HEK293 (cell line): ENCODE data around the gene LRP1.
A peak's percentile ranks its signal among the peaks of the same experiment; 100 is the strongest.

Experiments
- CTCF ChIA-PET: fragments of 350-600 bp; formaldehyde crosslinking; extraction: SDS; loops from one replicate; lab custom pipeline; 2021; ENCODE audit warnings: antibody characterized with exemption; lab: Yijun Ruan, JAX
- POLR2A ChIA-PET: fragments of 300-600 bp; formaldehyde crosslinking; extraction: SDS; loops from one replicate; lab custom pipeline; 2020; ENCODE audit warnings: antibody characterized with exemption, inconsistent platforms; lab: Yijun Ruan, JAX
- H3K27ac ChIP-seq: fragments of 200-500 bp; sonication (Bioruptor generic); 2 replicates; pipeline ENCODE4 v1.5.1; 2014; ENCODE audit warnings: low read depth, low read length, control low read depth, inconsistent platforms; ENCODE audit errors: extremely low read depth
- H3K36me3 ChIP-seq, 2 experiments: fragments of 200-500 bp in 1 of 2; sonication (Bioruptor generic) in 1 of 2; 1 replicate in 1 of 2; 2 replicates in 1 of 2; pipeline ENCODE4 v1.5.1; 2014 to 2017; ENCODE audit warnings: inconsistent platforms in 2 of 2, low read length in 2 of 2; ENCODE audit not compliant: control insufficient read depth in 2 of 2, insufficient read depth in 1 of 2
- H3K4me1 ChIP-seq: fragments of 200-500 bp; sonication (Bioruptor generic); 2 replicates; pipeline ENCODE4 v1.5.1; 2014; ENCODE audit warnings: mild to moderate bottlenecking, low read length, inconsistent platforms; ENCODE audit not compliant: control insufficient read depth, insufficient read depth
- H3K4me3 ChIP-seq: 2 replicates; pipeline ENCODE4 v1.5.1; 2011; ENCODE audit warnings: low read depth, mild to moderate bottlenecking, control low read depth, low read length, moderate library complexity
- H3K9me3 ChIP-seq: fragments of 200-500 bp; sonication (Bioruptor generic); 2 replicates; pipeline ENCODE4 v1.5.1; 2014; ENCODE audit warnings: low read depth, low read length, inconsistent platforms; ENCODE audit not compliant: control insufficient read depth, insufficient read depth
- EGR2 ChIP-seq: fragments of 450-650 bp; formaldehyde crosslinking; IDR thresholded peaks from 2 replicates; pipeline ENCODE4 v1.5.1; 2016; ENCODE audit warnings: low read depth, missing biosample characterization, missing genetic modification characterization
- GLI4 ChIP-seq: fragments of 450-650 bp; formaldehyde crosslinking; IDR thresholded peaks from 2 replicates; pipeline ENCODE4 v1.5.1; 2016; ENCODE audit warnings: missing biosample characterization, missing genetic modification characterization
- HOXC10 ChIP-seq: sonication (generic); formaldehyde crosslinking; IDR thresholded peaks from 2 replicates; pipeline ENCODE4 v1.8.1; 2023; ENCODE audit warnings: mild to moderate bottlenecking, missing genetic modification reagents
- KLF1 ChIP-seq: fragments of 450-650 bp; formaldehyde crosslinking; IDR thresholded peaks from 2 replicates; pipeline ENCODE4 v1.5.1; 2016; ENCODE audit warnings: missing biosample characterization, missing genetic modification characterization
- KLF10 ChIP-seq: fragments of 450-650 bp; IDR thresholded peaks from 2 replicates; pipeline ENCODE4 v1.5.1; 2018; ENCODE audit warnings: missing biosample characterization, mild to moderate bottlenecking, missing genetic modification characterization
- ZFHX2 ChIP-seq: fragments of 450-650 bp; formaldehyde crosslinking; conservative IDR thresholded peaks from 2 replicates; pipeline ENCODE4 v1.5.1; 2016; ENCODE audit warnings: missing biosample characterization, missing genetic modification characterization
- ZIC2 ChIP-seq: fragments of 450-650 bp; formaldehyde crosslinking; IDR thresholded peaks from 2 replicates; pipeline ENCODE4 v1.5.1; 2016; ENCODE audit warnings: missing biosample characterization, missing genetic modification characterization
- ZNF114 ChIP-seq: fragments of 450-650 bp; formaldehyde crosslinking; IDR thresholded peaks from 2 replicates; pipeline ENCODE4 v1.5.0; 2017; ENCODE audit warnings: missing biosample characterization, missing genetic modification characterization
- ZNF138 ChIP-seq: fragments of 450-650 bp; formaldehyde crosslinking; IDR thresholded peaks from 2 replicates; pipeline ENCODE4 v1.5.1; 2016; ENCODE audit warnings: missing biosample characterization, missing genetic modification characterization, borderline replicate concordance
- ZNF155 ChIP-seq: fragments of 450-650 bp; formaldehyde crosslinking; IDR thresholded peaks from 2 replicates; pipeline ENCODE4 v1.5.1; 2016; ENCODE audit warnings: missing biosample characterization, missing genetic modification characterization
- ZNF157 ChIP-seq: fragments of 450-650 bp; formaldehyde crosslinking; IDR thresholded peaks from 2 replicates; pipeline ENCODE4 v1.5.1; 2016; ENCODE audit warnings: missing biosample characterization, missing genetic modification characterization
- ZNF169 ChIP-seq: fragments of 450-650 bp; formaldehyde crosslinking; IDR thresholded peaks from 2 replicates; pipeline ENCODE4 v1.5.1; 2016; ENCODE audit warnings: missing biosample characterization, missing genetic modification characterization
- ZNF174 ChIP-seq: fragments of 450-650 bp; formaldehyde crosslinking; IDR thresholded peaks from 2 replicates; pipeline ENCODE4 v1.5.0; 2017; ENCODE audit warnings: missing biosample characterization, mild to moderate bottlenecking, missing genetic modification characterization
- ZNF175 ChIP-seq: fragments of 450-650 bp; formaldehyde crosslinking; IDR thresholded peaks from 2 replicates; pipeline ENCODE4 v1.5.1; 2016; ENCODE audit warnings: missing biosample characterization, missing genetic modification characterization
- ZNF394 ChIP-seq: fragments of 450-650 bp; formaldehyde crosslinking; IDR thresholded peaks from 2 replicates; pipeline ENCODE4 v1.5.1; 2016; ENCODE audit warnings: missing biosample characterization, missing genetic modification characterization, mild to moderate bottlenecking, moderate library complexity, borderline replicate concordance
- ZNF518A ChIP-seq: fragments of 450-650 bp; formaldehyde crosslinking; conservative IDR thresholded peaks from 2 replicates; pipeline ENCODE4 v1.5.1; 2016; ENCODE audit warnings: low read depth, missing biosample characterization, missing genetic modification characterization
- ZNF548 ChIP-seq: fragments of 450-650 bp; formaldehyde crosslinking; IDR thresholded peaks from 2 replicates; pipeline ENCODE4 v1.5.1; 2016; ENCODE audit warnings: missing biosample characterization, missing genetic modification characterization
- ZNF558 ChIP-seq: fragments of 450-650 bp; formaldehyde crosslinking; IDR thresholded peaks from 2 replicates; pipeline ENCODE4 v1.5.1; 2016; ENCODE audit warnings: missing biosample characterization, missing genetic modification characterization
- ZNF621 ChIP-seq: fragments of 450-650 bp; formaldehyde crosslinking; IDR thresholded peaks from 2 replicates; pipeline ENCODE4 v1.5.1; 2017; ENCODE audit warnings: missing biosample characterization, missing genetic modification characterization
- ZNF692 ChIP-seq: fragments of 450-650 bp; formaldehyde crosslinking; IDR thresholded peaks from 2 replicates; pipeline ENCODE4 v1.5.1; 2016; ENCODE audit warnings: missing biosample characterization, missing genetic modification characterization
- TF ChIP-seq, protein P1 (sequence below): fragments of 450-650 bp; formaldehyde crosslinking; IDR thresholded peaks from 2 replicates; pipeline ENCODE4 v1.5.1; 2017; ENCODE audit warnings: missing biosample characterization, missing genetic modification characterization
- TF ChIP-seq, protein P2 (sequence below): fragments of 450-650 bp; formaldehyde crosslinking; IDR thresholded peaks from 2 replicates; pipeline ENCODE4 v1.5.1; 2016; ENCODE audit warnings: missing biosample characterization, missing genetic modification characterization

Gene LRP1

DNA sequence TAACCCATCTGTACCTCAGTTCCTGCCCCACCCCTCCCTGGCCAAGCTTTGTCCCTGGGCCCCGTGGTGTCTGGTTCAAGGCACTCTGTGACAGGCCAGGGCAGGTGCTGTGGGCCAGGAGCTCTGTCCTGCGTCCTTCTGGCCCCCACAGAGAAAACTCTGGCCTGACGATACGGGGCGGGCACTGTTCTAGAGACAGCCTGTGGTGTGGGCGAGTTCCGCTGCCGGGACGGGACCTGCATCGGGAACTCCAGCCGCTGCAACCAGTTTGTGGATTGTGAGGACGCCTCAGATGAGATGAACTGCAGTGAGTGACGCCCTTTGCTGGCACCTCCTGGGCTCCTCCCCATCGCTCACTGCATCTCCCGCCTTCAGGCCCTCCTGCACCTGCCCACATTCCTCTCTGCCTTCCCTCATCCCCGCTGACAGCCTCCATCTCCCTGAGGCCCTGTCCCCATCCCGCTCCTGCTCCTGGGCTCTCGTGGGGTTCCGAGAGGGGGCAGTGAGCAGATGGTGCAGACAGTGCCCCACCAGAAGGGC, 65.5 kb downstream of the LRP1 start:
- H3K36me3 ChIP-seq, result peaks cover 9 to 100% of the 10 kb centered on the region in 2 experiments; a peak in 2 of 3 replicates
- TF ChIP-seq KLF10 (tag by site-specific recombination) (no peak), ZFHX2 (tag by site-specific recombination) (0 out of 2 replicates have a peak, but pooled peaks have one; percentile 37), ZNF138 (tag by site-specific recombination) (no peak), ZNF692 (no peak), ZNF558 (tag by site-specific recombination) (no peak)
- no peaks in the 10 kb centered on the region for H3K4me1 ChIP-seq
- H3K27ac ChIP-seq, result no peak overlapping the region
- H3K9me3 ChIP-seq, result no peaks in the 10 kb centered on the region
- ChIA-PET CTCF (interaction anchor here (0.6 to 1.5 kb wide), 6 partner anchors 20 to 500 kb away, joined by 3 to 6 read pairs (median 3); no protein-coding TSS in a partner anchor), POLR2A (interaction anchor here (1.2 kb wide), 1 partner anchor 47 kb away, joined by 3 read pairs; no protein-coding TSS in a partner anchor)
- no peak overlapping the region for H3K4me3 ChIP-seq

DNA sequence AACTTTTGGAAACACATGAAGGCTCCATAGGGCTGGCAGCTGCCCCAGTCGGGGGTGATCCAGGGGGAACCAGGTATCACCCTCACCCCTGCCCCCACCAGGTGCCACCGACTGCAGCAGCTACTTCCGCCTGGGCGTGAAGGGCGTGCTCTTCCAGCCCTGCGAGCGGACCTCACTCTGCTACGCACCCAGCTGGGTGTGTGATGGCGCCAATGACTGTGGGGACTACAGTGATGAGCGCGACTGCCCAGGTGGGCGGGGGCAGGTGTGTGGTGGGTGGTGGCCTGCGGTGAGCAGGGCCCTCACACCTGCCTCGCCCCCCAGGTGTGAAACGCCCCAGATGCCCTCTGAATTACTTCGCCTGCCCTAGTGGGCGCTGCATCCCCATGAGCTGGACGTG, 66.0 kb downstream of the LRP1 start:
- no peaks in the 10 kb centered on the region for H3K4me1 ChIP-seq
- ChIA-PET POLR2A (interaction anchor here (1.2 kb wide), 1 partner anchor 47 kb away, joined by 3 read pairs; no protein-coding TSS in a partner anchor), CTCF (interaction anchor here (0.7 to 1.5 kb wide), 4 partner anchors 20 to 70 kb away, joined by 3 to 6 read pairs (median 4); no protein-coding TSS in a partner anchor)
- H3K9me3 ChIP-seq, result no peaks in the 10 kb centered on the region
- no peak for TF ChIP-seq ZNF394
- TF ChIP-seq KLF1 (tag by site-specific recombination), result peak; percentile 21; the same call in 1 of the 2 replicates
- H3K4me3 ChIP-seq, result no peak overlapping the region
- no peak overlapping the region for H3K27ac ChIP-seq
- H3K36me3 ChIP-seq, result peaks cover 9 to 100% of the 10 kb centered on the region in 2 experiments; a peak in 2 of 3 replicates

DNA sequence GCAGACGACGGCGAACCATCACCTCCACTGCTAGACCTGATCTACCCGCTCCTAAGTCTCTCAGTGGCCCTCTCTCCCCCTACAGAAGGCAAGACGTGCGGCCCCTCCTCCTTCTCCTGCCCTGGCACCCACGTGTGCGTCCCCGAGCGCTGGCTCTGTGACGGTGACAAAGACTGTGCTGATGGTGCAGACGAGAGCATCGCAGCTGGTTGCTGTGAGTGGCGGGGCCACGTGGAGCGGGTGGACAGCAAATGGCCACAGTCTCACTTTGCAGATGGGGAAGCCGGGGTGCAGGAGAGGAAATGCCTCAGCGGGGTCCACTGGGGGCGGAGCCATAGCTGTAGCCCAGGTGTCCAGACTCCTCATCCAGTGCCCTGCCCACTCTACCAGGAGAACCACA, 66.9 kb downstream of the LRP1 start:
- peaks cover 9 to 100% of the 10 kb centered on the region in 2 experiments; a peak in 2 of 3 replicates for H3K36me3 ChIP-seq
- ChIA-PET POLR2A (no interaction called here), CTCF (interaction anchor here (0.7 kb wide), 2 partner anchors 19 kb away, joined by 3 to 4 read pairs; no protein-coding TSS in a partner anchor)
- no peak overlapping the region for H3K27ac ChIP-seq
- TF ChIP-seq, protein P1, sequence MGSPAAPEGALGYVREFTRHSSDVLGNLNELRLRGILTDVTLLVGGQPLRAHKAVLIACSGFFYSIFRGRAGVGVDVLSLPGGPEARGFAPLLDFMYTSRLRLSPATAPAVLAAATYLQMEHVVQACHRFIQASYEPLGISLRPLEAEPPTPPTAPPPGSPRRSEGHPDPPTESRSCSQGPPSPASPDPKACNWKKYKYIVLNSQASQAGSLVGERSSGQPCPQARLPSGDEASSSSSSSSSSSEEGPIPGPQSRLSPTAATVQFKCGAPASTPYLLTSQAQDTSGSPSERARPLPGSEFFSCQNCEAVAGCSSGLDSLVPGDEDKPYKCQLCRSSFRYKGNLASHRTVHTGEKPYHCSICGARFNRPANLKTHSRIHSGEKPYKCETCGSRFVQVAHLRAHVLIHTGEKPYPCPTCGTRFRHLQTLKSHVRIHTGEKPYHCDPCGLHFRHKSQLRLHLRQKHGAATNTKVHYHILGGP (tag by site-specific recombination), result no peak
- TF ChIP-seq ZNF621 (tag by site-specific recombination), result no peak
- TF ChIP-seq ZNF518A (tag by site-specific recombination), result no peak
- TF ChIP-seq, protein P2, sequence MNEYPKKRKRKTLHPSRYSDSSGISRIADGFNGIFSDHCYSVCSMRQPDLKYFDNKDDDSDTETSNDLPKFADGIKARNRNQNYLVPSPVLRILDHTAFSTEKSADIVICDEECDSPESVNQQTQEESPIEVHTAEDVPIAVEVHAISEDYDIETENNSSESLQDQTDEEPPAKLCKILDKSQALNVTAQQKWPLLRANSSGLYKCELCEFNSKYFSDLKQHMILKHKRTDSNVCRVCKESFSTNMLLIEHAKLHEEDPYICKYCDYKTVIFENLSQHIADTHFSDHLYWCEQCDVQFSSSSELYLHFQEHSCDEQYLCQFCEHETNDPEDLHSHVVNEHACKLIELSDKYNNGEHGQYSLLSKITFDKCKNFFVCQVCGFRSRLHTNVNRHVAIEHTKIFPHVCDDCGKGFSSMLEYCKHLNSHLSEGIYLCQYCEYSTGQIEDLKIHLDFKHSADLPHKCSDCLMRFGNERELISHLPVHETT (tag by site-specific recombination), result no peak
- no peak for TF ChIP-seq HOXC10 (CRISPR knock-in tag)
- no peak for TF ChIP-seq ZNF174 (tag by site-specific recombination)
- no peak for TF ChIP-seq ZNF114 (tag by site-specific recombination)
- TF ChIP-seq ZIC2 (tag by site-specific recombination), result no peak
- TF ChIP-seq GLI4, result no peak
- no peak for TF ChIP-seq ZNF169 (tag by site-specific recombination)
- no peak for TF ChIP-seq ZNF157 (tag by site-specific recombination)
- no peak for TF ChIP-seq EGR2 (tag by site-specific recombination)
- no peak for TF ChIP-seq ZNF155 (tag by site-specific recombination)
- no peak for TF ChIP-seq ZNF175 (tag by site-specific recombination)
- no peak for TF ChIP-seq ZNF548
- no peak overlapping the region for H3K4me3 ChIP-seq
- H3K4me1 ChIP-seq, result no peaks in the 10 kb centered on the region
- no peaks in the 10 kb centered on the region for H3K9me3 ChIP-seq
